WTC11 (cell line): ENCODE data around the gene CLEC4M. TPM values are rescaled to one million over a fixed set of nuclear protein-coding genes. Genes with fewer than 3 reads are reported as not detected.

Experiments used
- ATAC-seq: fragments of 200-7000 bp; cut with Tn5 transposase; 2 replicates; pipeline ENCODE4 v1.10.0; 2021; ENCODE audit warnings: mild to moderate bottlenecking, moderate library complexity
- CTCF ChIA-PET: fragments of 300-600 bp; sonication (Branson Sonifier 250); formaldehyde crosslinking; loops from one replicate; lab custom pipeline; 2021; ENCODE audit warnings: antibody characterized with exemption; lab: Charles Lee
- POLR2A ChIA-PET: fragments of 350-600 bp; sonication (Branson Sonifier 250); formaldehyde crosslinking; loops from one replicate; lab custom pipeline; 2021; ENCODE audit warnings: antibody characterized with exemption; lab: Charles Lee
- DNase-seq: peaks from one replicate; pipeline ENCODE4 v3.0.0; 2021; ENCODE audit warnings: low spot score
- H3K27ac Mint-ChIP-seq: 2 replicates; pipeline ENCODE4 v1.8.0; 2021; ENCODE audit warnings: mixed read lengths
- H3K27me3 Mint-ChIP-seq: 2 replicates; pipeline ENCODE4 v1.8.0; 2021; ENCODE audit warnings: low read depth, mild to moderate bottlenecking, moderate library complexity, mixed read lengths
- H3K36me3 Mint-ChIP-seq: 2 replicates; pipeline ENCODE4 v1.8.0; 2021; ENCODE audit warnings: mixed read lengths
- H3K4me1 Mint-ChIP-seq: 2 replicates; pipeline ENCODE4 v1.8.0; 2022; ENCODE audit warnings: mixed read lengths
- H3K4me3 Mint-ChIP-seq: 2 replicates; pipeline ENCODE4 v1.8.0; 2021; ENCODE audit warnings: mild to moderate bottlenecking, moderate library complexity, mixed read lengths
- H3K9me3 Mint-ChIP-seq: 2 replicates; pipeline ENCODE4 v1.8.0; 2021; ENCODE audit warnings: mixed read lengths
- ARID4B ChIP-seq: sonication (generic); formaldehyde crosslinking; IDR thresholded peaks from 2 replicates; pipeline ENCODE4 v1.8.0; 2023; ENCODE audit warnings: missing genetic modification reagents, mild to moderate bottlenecking, borderline replicate concordance
- ATF3 ChIP-seq: sonication (generic); formaldehyde crosslinking; conservative IDR thresholded peaks from 2 replicates; pipeline ENCODE4 v1.8.1; 2022; ENCODE audit warnings: mild to moderate bottlenecking, missing genetic modification reagents
- HMGA2 ChIP-seq: fragments of 250-450 bp; sonication (Bioruptor Pico); IDR thresholded peaks from 2 replicates; pipeline ENCODE4 v1.4.0; 2021; ENCODE audit warnings: mild to moderate bottlenecking, moderate library complexity
- JAZF1 ChIP-seq: fragments of 250-450 bp; sonication (Bioruptor Pico); IDR thresholded peaks from 2 replicates; pipeline ENCODE4 v1.9.0; 2021; ENCODE audit warnings: moderate library complexity, mild to moderate bottlenecking, inconsistent platforms
- KAT7 ChIP-seq: sonication (generic); formaldehyde crosslinking; IDR thresholded peaks from 2 replicates; pipeline ENCODE4 v1.8.1; 2023; ENCODE audit warnings: missing genetic modification reagents, mild to moderate bottlenecking, borderline replicate concordance
- MAX ChIP-seq: sonication (generic); formaldehyde crosslinking; IDR thresholded peaks from 2 replicates; pipeline ENCODE4 v1.8.0; 2022; ENCODE audit warnings: mild to moderate bottlenecking, missing genetic modification reagents
- OVOL2 ChIP-seq: fragments of 250-450 bp; sonication (Bioruptor Pico); IDR thresholded peaks from 2 replicates; pipeline ENCODE4 v1.9.0; 2021; ENCODE audit warnings: mild to moderate bottlenecking, borderline replicate concordance
- SMAD3 ChIP-seq: sonication (generic); formaldehyde crosslinking; IDR thresholded peaks from 2 replicates; pipeline ENCODE4 v1.8.0; 2022; ENCODE audit warnings: missing genetic modification reagents, mild to moderate bottlenecking, borderline replicate concordance
- SMAD4 ChIP-seq: sonication (generic); formaldehyde crosslinking; IDR thresholded peaks from 2 replicates; pipeline ENCODE4 v1.8.0; 2022; ENCODE audit warnings: mild to moderate bottlenecking, missing genetic modification reagents
- SP1 ChIP-seq: sonication (generic); formaldehyde crosslinking; conservative IDR thresholded peaks from 2 replicates; pipeline ENCODE4 v1.8.1; 2022; ENCODE audit warnings: missing genetic modification reagents
- TCF7 ChIP-seq: sonication (generic); formaldehyde crosslinking; IDR thresholded peaks from 2 replicates; pipeline ENCODE4 v1.8.0; 2022; ENCODE audit warnings: mild to moderate bottlenecking, low read depth, missing genetic modification reagents, moderate library complexity
- ZNF317 ChIP-seq: sonication (generic); formaldehyde crosslinking; IDR thresholded peaks from 2 replicates; pipeline ENCODE4 v1.8.1; 2023; ENCODE audit warnings: low read depth, mild to moderate bottlenecking, moderate library complexity, missing genetic modification reagents, borderline replicate concordance
- ZNF425 ChIP-seq: fragments of 250-450 bp; sonication (Bioruptor Pico); conservative IDR thresholded peaks from 2 replicates; pipeline ENCODE4 v1.9.0; 2021; ENCODE audit warnings: mild to moderate bottlenecking
- total RNA-seq: library from RNA; stranded (reverse); gene quantifications from 3 replicates; pipeline ENCODE4 v1.2.3, GENCODE V29; 2021
- TF ChIP-seq, protein P1 (sequence below): sonication (generic); formaldehyde crosslinking; IDR thresholded peaks from 2 replicates; pipeline ENCODE4 v1.8.1; 2023; ENCODE audit warnings: mild to moderate bottlenecking, missing genetic modification reagents
- TF ChIP-seq, protein P2 (sequence below): sonication (generic); formaldehyde crosslinking; IDR thresholded peaks from 2 replicates; pipeline ENCODE4 v1.8.1; 2022; ENCODE audit warnings: missing genetic modification reagents, borderline replicate concordance
- TF ChIP-seq, protein P3 (sequence below): sonication (generic); formaldehyde crosslinking; IDR thresholded peaks from 2 replicates; pipeline ENCODE4 v1.8.1; 2022; ENCODE audit warnings: mild to moderate bottlenecking, moderate library complexity, missing genetic modification reagents
- TF ChIP-seq, protein P4 (sequence below): fragments of 250-450 bp; sonication (Bioruptor Pico); IDR thresholded peaks from 2 replicates; pipeline ENCODE4 v2.1.2; 2022; ENCODE audit warnings: mild to moderate bottlenecking, moderate library complexity

The CLEC4M gene
- total RNA-seq, 1 experiment from 2014 or later, result not detected

- ATAC-seq (no peak), DNase-seq (no peak)
- Mint-ChIP-seq H3K27me3 (peaks cover 32% of the 10 kb centered on the region), H3K9me3 (no peaks in the 10 kb centered on the region), H3K36me3 (no peaks in the 10 kb centered on the region), H3K27ac (no peak overlapping the region), H3K4me3 (no peak overlapping the region), H3K4me1 (no peaks in the 10 kb centered on the region)
- CTCF ChIA-PET, result no interaction called here
- TF ChIP-seq ATF3 (CRISPR knock-in tag), result no peak
- TF ChIP-seq, protein P1, sequence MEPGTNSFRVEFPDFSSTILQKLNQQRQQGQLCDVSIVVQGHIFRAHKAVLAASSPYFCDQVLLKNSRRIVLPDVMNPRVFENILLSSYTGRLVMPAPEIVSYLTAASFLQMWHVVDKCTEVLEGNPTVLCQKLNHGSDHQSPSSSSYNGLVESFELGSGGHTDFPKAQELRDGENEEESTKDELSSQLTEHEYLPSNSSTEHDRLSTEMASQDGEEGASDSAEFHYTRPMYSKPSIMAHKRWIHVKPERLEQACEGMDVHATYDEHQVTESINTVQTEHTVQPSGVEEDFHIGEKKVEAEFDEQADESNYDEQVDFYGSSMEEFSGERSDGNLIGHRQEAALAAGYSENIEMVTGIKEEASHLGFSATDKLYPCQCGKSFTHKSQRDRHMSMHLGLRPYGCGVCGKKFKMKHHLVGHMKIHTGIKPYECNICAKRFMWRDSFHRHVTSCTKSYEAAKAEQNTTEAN (CRISPR knock-in tag), result no peak
- TF ChIP-seq, protein P2, sequence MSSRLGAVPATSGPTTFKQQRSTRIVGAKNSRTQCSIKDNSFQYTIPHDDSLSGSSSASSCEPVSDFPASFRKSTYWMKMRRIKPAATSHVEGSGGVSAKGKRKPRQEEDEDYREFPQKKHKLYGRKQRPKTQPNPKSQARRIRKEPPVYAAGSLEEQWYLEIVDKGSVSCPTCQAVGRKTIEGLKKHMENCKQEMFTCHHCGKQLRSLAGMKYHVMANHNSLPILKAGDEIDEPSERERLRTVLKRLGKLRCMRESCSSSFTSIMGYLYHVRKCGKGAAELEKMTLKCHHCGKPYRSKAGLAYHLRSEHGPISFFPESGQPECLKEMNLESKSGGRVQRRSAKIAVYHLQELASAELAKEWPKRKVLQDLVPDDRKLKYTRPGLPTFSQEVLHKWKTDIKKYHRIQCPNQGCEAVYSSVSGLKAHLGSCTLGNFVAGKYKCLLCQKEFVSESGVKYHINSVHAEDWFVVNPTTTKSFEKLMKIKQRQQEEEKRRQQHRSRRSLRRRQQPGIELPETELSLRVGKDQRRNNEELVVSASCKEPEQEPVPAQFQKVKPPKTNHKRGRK, result no peak
- TF ChIP-seq ZNF317 (CRISPR knock-in tag), result no peak
- no peak for TF ChIP-seq ARID4B (CRISPR knock-in tag)
- no peak for TF ChIP-seq SMAD4 (CRISPR knock-in tag)
- TF ChIP-seq SP1, result no peak
- TF ChIP-seq HMGA2 (CRISPR knock-in tag), result no peak
- TF ChIP-seq OVOL2 (CRISPR knock-in tag), result no peak
- TF ChIP-seq SMAD3, result no peak
- TF ChIP-seq KAT7 (CRISPR knock-in tag), result no peak
- TF ChIP-seq ZNF425, result no peak
- TF ChIP-seq, protein P3, sequence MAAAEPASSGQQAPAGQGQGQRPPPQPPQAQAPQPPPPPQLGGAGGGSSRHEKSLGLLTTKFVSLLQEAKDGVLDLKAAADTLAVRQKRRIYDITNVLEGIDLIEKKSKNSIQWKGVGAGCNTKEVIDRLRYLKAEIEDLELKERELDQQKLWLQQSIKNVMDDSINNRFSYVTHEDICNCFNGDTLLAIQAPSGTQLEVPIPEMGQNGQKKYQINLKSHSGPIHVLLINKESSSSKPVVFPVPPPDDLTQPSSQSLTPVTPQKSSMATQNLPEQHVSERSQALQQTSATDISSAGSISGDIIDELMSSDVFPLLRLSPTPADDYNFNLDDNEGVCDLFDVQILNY (CRISPR knock-in tag), result no peak
- TF ChIP-seq JAZF1 (CRISPR knock-in tag), result no peak
- TF ChIP-seq MAX (CRISPR knock-in tag), result no peak
- TF ChIP-seq, protein P4, sequence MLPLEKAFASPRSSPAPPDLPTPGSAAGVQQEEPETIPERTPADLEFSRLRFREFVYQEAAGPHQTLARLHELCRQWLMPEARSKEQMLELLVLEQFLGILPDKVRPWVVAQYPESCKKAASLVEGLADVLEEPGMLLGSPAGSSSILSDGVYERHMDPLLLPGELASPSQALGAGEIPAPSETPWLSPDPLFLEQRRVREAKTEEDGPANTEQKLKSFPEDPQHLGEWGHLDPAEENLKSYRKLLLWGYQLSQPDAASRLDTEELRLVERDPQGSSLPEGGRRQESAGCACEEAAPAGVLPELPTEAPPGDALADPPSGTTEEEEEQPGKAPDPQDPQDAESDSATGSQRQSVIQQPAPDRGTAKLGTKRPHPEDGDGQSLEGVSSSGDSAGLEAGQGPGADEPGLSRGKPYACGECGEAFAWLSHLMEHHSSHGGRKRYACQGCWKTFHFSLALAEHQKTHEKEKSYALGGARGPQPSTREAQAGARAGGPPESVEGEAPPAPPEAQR (CRISPR knock-in tag), result no peak
- TF ChIP-seq TCF7 (CRISPR knock-in tag), result no peak
- POLR2A ChIA-PET, result no interaction called here
Observed at GRCh38 chr19:7740682-7741054, 22.4 kb upstream of the CLEC4M start.
